HepG2 (cell line): Measurements from ENCODE around the gene ZDHHC3. TPM values are rescaled to one million over a fixed set of nuclear protein-coding genes. Genes with fewer than 3 reads are reported as not detected.

Source experiments
- CREM ChIP-seq, 2 experiments: sonication (generic) in 1 of 2; formaldehyde crosslinking in 1 of 2; IDR thresholded peaks; 2 replicates each; pipeline versions ENCODE4 v1.4.0 to v1.6.1; 2016 to 2020; ENCODE audit warnings: antibody characterized with exemption in 1 of 2, mild to moderate bottlenecking in 1 of 2, missing genetic modification reagents in 1 of 2
- HMG20A ChIP-seq: IDR thresholded peaks from 2 replicates; pipeline ENCODE4 v1.6.1; 2016; ENCODE audit warnings: borderline replicate concordance
- IRX3 ChIP-seq: sonication (generic); formaldehyde crosslinking; IDR thresholded peaks from 2 replicates; pipeline ENCODE4 v1.8.1; 2023; ENCODE audit warnings: mild to moderate bottlenecking, low read depth, missing genetic modification reagents, borderline replicate concordance
- MIER2 ChIP-seq: IDR thresholded peaks from 2 replicates; pipeline ENCODE4 v1.6.1; 2016; ENCODE audit warnings: missing biosample characterization, missing genetic modification reagents
- POLR2AphosphoS2 ChIP-seq: IDR thresholded peaks from 2 replicates; pipeline ENCODE4 v1.6.1; 2011; ENCODE audit warnings: low read depth, low read length, improper control_type of control experiment
- XRCC5 ChIP-seq: fragments of 200-400 bp; formaldehyde crosslinking; optimal IDR thresholded peaks from 2 replicates; pipeline ENCODE3; 2017; ENCODE audit warnings: mild to moderate bottlenecking, low read length
- ZBTB4 ChIP-seq: sonication (generic); formaldehyde crosslinking; IDR thresholded peaks from 2 replicates; pipeline ENCODE4 v1.4.0; 2020; ENCODE audit warnings: missing genetic modification reagents, mild to moderate bottlenecking, borderline replicate concordance
- ZNF629 ChIP-seq: sonication (generic); formaldehyde crosslinking; conservative IDR thresholded peaks from 2 replicates; pipeline ENCODE4 v1.5.0; 2020; ENCODE audit warnings: missing genetic modification reagents
- ZNF687 ChIP-seq: sonication (generic); formaldehyde crosslinking; IDR thresholded peaks from 2 replicates; pipeline ENCODE4 v1.5.1; 2020; ENCODE audit warnings: mild to moderate bottlenecking, missing genetic modification reagents, moderate library complexity
- polyA plus RNA-seq, 8 experiments: library from polyadenylated mRNA; depleted of rRNA in 3 of 8; stranded (reverse) in 7 of 8; unstranded in 1 of 8; fragments of >200 nt; fragmentation: Illumina TruSeq in 4 of 8; extraction: Trizol in 4 of 8; gene quantifications; 2 replicates each; pipeline versions ENCODE4 v1.2.1 to v1.2.3, GENCODE V29; 2011 to 2016; ENCODE audit warnings: low read depth in 4 of 8, missing spikeins in 1 of 8, mixed read lengths in 1 of 8; ENCODE audit not compliant: insufficient read depth in 1 of 8
- total RNA-seq, 5 experiments: library from RNA; depleted of rRNA; stranded (reverse); fragments of >200 nt; fragmentation: Illumina TruSeq; extraction: Trizol; gene quantifications; 2 replicates each; pipeline ENCODE4 v1.2.3, GENCODE V29; 2016; ENCODE audit warnings: low read depth in 1 of 5

ZDHHC3 gene
- total and polyA plus RNA-seq, 2 of the 13 experiments (the other 11 are each of a cell fraction or from before 2014, with no cell fraction given), result 44.1 to 65.7 TPM

GRCh38 chr3:44987332-44987731 is 11.4 kb upstream of the ZDHHC3 start (continued):
- no peak for TF ChIP-seq ZBTB4 (CRISPR knock-in tag)
- TF ChIP-seq POLR2AphosphoS2, result no peak
- no peak for TF ChIP-seq HMG20A
- no peak for TF ChIP-seq ZNF629 (CRISPR knock-in tag)
- no peak for TF ChIP-seq MIER2 (CRISPR knock-in tag)
- TF ChIP-seq XRCC5, result no peak
- TF ChIP-seq IRX3 (CRISPR knock-in tag), result no peak
- no peak for TF ChIP-seq CREM (IDR thresholded peaks at IDR 0.05)
- no peak for TF ChIP-seq CREM (CRISPR knock-in tag; IDR thresholded peaks at IDR 0.05)
- TF ChIP-seq ZNF687 (CRISPR knock-in tag), result no peak
